Astrocyte (in vitro differentiated cells and primary cell): Measurements from ENCODE around the gene RAPGEF3. TPM values are rescaled to one million over a fixed set of nuclear protein-coding genes. Genes with fewer than 3 reads are reported as not detected.

Experiments
- DNase-seq: peaks from one replicate; pipeline ENCODE4 v3.0.0-alpha.2; 2010; ENCODE audit warnings: low read depth
- FAIRE-seq: peaks from 2 replicates; lab custom pipeline; 2011; peaks lifted over from hg19 to GRCh38; lab: Jason Lieb, UNC
- H2AFZ ChIP-seq: 2 replicates; pipeline ENCODE4 v1.6.0; 2012; ENCODE audit warnings: low read depth, low read length, inconsistent platforms
- H3K27ac ChIP-seq: 2 replicates; pipeline ENCODE4 v1.5.1; 2011; ENCODE audit warnings: low read depth, low read length, inconsistent platforms
- H3K27me3 ChIP-seq: 2 replicates; pipeline ENCODE4 v1.6.0; 2011; ENCODE audit warnings: low read length, inconsistent platforms; ENCODE audit not compliant: insufficient read depth
- H3K36me3 ChIP-seq: 2 replicates; pipeline ENCODE4 v1.5.1; 2011; ENCODE audit warnings: low read length, inconsistent platforms; ENCODE audit not compliant: insufficient read depth
- H3K4me1 ChIP-seq: 2 replicates; pipeline ENCODE4 v1.5.1; 2011; ENCODE audit warnings: low read length, inconsistent platforms; ENCODE audit not compliant: insufficient read depth
- H3K4me2 ChIP-seq: 2 replicates; pipeline ENCODE4 v1.6.0; 2012; ENCODE audit warnings: low read length, inconsistent platforms
- H3K4me3 ChIP-seq: 2 replicates; pipeline ENCODE4 v1.5.1; 2011; ENCODE audit warnings: low read depth, mild to moderate bottlenecking, low read length, inconsistent platforms; ENCODE audit not compliant: insufficient read depth
- H3K79me2 ChIP-seq: 2 replicates; pipeline ENCODE4 v1.6.0; 2012; ENCODE audit warnings: mild to moderate bottlenecking, low read length, inconsistent platforms; ENCODE audit not compliant: insufficient read depth
- H3K9ac ChIP-seq: 2 replicates; pipeline ENCODE4 v1.6.0; 2012; ENCODE audit warnings: mild to moderate bottlenecking, low read length, inconsistent platforms
- H3K9me3 ChIP-seq: 2 replicates; pipeline ENCODE4 v1.5.1; 2012; ENCODE audit warnings: low read depth, mild to moderate bottlenecking, low read length, inconsistent platforms; ENCODE audit not compliant: insufficient read depth
- H4K20me1 ChIP-seq: 2 replicates; pipeline ENCODE4 v1.6.0; 2012; ENCODE audit warnings: low read length, inconsistent platforms; ENCODE audit not compliant: insufficient read depth
- H3K27ac Mint-ChIP-seq: one replicate; pipeline ENCODE4 v1.8.0; 2021; ENCODE audit warnings: mild to moderate bottlenecking, mixed read lengths; ENCODE audit not compliant: unreplicated experiment
- H3K27me3 Mint-ChIP-seq: one replicate; pipeline ENCODE4 v1.8.0; 2021; ENCODE audit warnings: low read depth, mixed read lengths; ENCODE audit not compliant: unreplicated experiment
- H3K36me3 Mint-ChIP-seq: one replicate; pipeline ENCODE4 v1.8.0; 2021; ENCODE audit warnings: low read depth, mixed read lengths; ENCODE audit not compliant: unreplicated experiment
- H3K4me1 Mint-ChIP-seq: one replicate; pipeline ENCODE4 v1.8.0; 2021; ENCODE audit warnings: low read depth, mixed read lengths; ENCODE audit not compliant: unreplicated experiment
- H3K4me3 Mint-ChIP-seq: one replicate; pipeline ENCODE4 v1.8.0; 2021; ENCODE audit warnings: mild to moderate bottlenecking, moderate library complexity, mixed read lengths; ENCODE audit not compliant: unreplicated experiment
- H3K9me3 Mint-ChIP-seq: one replicate; pipeline ENCODE4 v1.8.0; 2021; ENCODE audit warnings: mild to moderate bottlenecking, mixed read lengths; ENCODE audit not compliant: unreplicated experiment
- CTCF ChIP-seq: IDR thresholded peaks from 2 replicates; pipeline ENCODE4 v1.5.1; 2011; ENCODE audit warnings: low read depth, mild to moderate bottlenecking, inconsistent platforms, low read length, moderate library complexity; ENCODE audit not compliant: insufficient read depth
- EZH2 ChIP-seq: IDR thresholded peaks from 2 replicates; pipeline ENCODE4 v1.6.1; 2012; ENCODE audit warnings: mild to moderate bottlenecking, low read length, inconsistent platforms; ENCODE audit not compliant: insufficient read depth
- total RNA-seq: library from RNA; stranded (reverse); gene quantifications from 2 replicates; pipeline ENCODE4 v1.2.1, GENCODE V29; 2021

RAPGEF3 gene
- total RNA-seq, 1 donor from 2014 or later: 5.9 TPM

GRCh38 chr12:47707905-47708543 is 50.7 kb downstream of the RAPGEF3 start:
- Histone ChIP-seq H3K9ac (no peak overlapping the region), H3K79me2 (peaks cover 33% of the 10 kb centered on the region), H3K9me3 (no peaks in the 10 kb centered on the region), H3K4me2 (no peak overlapping the region), H3K27me3 (no peaks in the 10 kb centered on the region), H3K36me3 (no peaks in the 10 kb centered on the region), H3K4me3 (no peak overlapping the region), H3K27ac (no peak overlapping the region), H3K4me1 (peaks cover 3% of the 10 kb centered on the region), H4K20me1 (peaks cover 18% of the 10 kb centered on the region), H2AFZ (no peak overlapping the region)
- Mint-ChIP-seq H3K27me3 (peaks cover 2% of the 10 kb centered on the region), H3K4me3 (no peak overlapping the region), H3K36me3 (no peaks in the 10 kb centered on the region), H3K27ac (no peak overlapping the region), H3K4me1 (peaks cover 10% of the 10 kb centered on the region), H3K9me3 (no peaks in the 10 kb centered on the region)
- FAIRE-seq: no peak
- DNase-seq: no peak
- TF ChIP-seq EZH2 (no peak), CTCF (no peak)

- Mint-ChIP-seq H3K4me3 (peak overlapping the region; percentile 30), H3K9me3 (no peaks in the 10 kb centered on the region), H3K4me1 (peaks cover 10% of the 10 kb centered on the region), H3K36me3 (no peaks in the 10 kb centered on the region), H3K27ac (no peak overlapping the region), H3K27me3 (no peaks in the 10 kb centered on the region)
- no peak for TF ChIP-seq CTCF
- TF ChIP-seq EZH2: no peak
- Histone ChIP-seq H3K9me3 (no peaks in the 10 kb centered on the region), H3K27me3 (no peaks in the 10 kb centered on the region), H3K4me2 (no peak overlapping the region), H3K36me3 (no peaks in the 10 kb centered on the region), H3K79me2 (peaks cover 38% of the 10 kb centered on the region), H3K27ac (no peak overlapping the region), H2AFZ (no peak overlapping the region), H3K4me3 (no peak overlapping the region), H3K4me1 (peaks cover 3% of the 10 kb centered on the region), H4K20me1 (peaks cover 23% of the 10 kb centered on the region), H3K9ac (no peak overlapping the region)
- no peak for DNase-seq
- FAIRE-seq: no peak
Measured at GRCh38 chr12:47707355-47707754, 51.3 kb downstream of the RAPGEF3 start.
